ENCODE results near the gene NRARP. TPM values are rescaled to one million over a fixed set of nuclear protein-coding genes. Genes with fewer than 3 reads are reported as not detected.

Gene NRARP
- total and polyA plus RNA-seq, 2 experiments from 2014 or later: 4.0 to 55.1 TPM

DNA sequence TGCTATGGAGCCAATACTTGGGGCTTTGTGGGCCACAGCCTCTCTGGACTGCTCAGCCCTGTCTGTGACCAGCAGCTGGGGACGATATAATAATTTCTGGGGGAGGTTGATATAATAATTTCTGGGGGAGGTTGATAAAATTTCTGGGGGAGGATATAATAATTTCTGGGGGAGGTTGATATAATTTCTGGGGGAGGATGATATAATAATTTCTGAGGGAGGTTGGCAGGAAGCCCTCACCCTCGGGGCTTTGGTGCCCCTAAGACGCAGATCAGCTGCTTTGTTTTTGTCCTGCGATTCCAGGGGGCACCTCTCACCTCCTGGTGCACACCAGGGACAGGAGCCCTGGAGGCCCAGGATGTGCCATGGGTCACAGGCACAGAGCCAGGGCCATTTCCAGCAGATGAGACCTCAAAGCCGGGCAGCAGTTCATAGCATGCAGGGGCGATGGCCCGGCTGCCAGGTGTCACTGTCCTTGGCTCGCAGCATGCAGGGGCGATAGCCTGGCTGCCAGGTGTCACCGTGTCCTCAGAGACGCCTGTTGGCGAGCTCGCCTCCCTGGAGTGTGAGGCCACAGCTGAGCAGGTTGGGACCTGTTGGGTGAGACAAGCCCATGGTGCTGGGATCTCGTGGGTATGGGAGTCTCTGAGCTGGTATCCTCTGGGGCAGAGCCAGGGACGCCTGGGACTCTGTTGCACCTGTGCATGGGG lies 28.3 kb downstream of the NRARP start (continued):
- TF ChIP-seq, protein P1, sequence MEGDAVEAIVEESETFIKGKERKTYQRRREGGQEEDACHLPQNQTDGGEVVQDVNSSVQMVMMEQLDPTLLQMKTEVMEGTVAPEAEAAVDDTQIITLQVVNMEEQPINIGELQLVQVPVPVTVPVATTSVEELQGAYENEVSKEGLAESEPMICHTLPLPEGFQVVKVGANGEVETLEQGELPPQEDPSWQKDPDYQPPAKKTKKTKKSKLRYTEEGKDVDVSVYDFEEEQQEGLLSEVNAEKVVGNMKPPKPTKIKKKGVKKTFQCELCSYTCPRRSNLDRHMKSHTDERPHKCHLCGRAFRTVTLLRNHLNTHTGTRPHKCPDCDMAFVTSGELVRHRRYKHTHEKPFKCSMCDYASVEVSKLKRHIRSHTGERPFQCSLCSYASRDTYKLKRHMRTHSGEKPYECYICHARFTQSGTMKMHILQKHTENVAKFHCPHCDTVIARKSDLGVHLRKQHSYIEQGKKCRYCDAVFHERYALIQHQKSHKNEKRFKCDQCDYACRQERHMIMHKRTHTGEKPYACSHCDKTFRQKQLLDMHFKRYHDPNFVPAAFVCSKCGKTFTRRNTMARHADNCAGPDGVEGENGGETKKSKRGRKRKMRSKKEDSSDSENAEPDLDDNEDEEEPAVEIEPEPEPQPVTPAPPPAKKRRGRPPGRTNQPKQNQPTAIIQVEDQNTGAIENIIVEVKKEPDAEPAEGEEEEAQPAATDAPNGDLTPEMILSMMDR (conservative IDR thresholded peaks at IDR 0.05; ENCODE audit: low read depth in 2 of 2): no peak
- TF ChIP-seq NANOG (IDR thresholded peaks at IDR 0.05; ENCODE audit: borderline replicate concordance) (no peak), JUNB (IDR thresholded peaks at IDR 0.05; ENCODE audit: unreplicated experiment) (no peak), CREB1 (CRISPR knock-in tag; IDR thresholded peaks at IDR 0.05; ENCODE audit: low read depth) (no peak), EZH2 (IDR thresholded peaks at IDR 0.05; ENCODE audit: low read depth, unreplicated experiment) (no peak), STAT1 (IDR thresholded peaks at IDR 0.05; ENCODE audit: unreplicated experiment) (no peak), POLR2AphosphoS5 (IDR thresholded peaks at IDR 0.05; ENCODE audit: low read depth) (no peak)
- TF ChIP-seq, protein P2, sequence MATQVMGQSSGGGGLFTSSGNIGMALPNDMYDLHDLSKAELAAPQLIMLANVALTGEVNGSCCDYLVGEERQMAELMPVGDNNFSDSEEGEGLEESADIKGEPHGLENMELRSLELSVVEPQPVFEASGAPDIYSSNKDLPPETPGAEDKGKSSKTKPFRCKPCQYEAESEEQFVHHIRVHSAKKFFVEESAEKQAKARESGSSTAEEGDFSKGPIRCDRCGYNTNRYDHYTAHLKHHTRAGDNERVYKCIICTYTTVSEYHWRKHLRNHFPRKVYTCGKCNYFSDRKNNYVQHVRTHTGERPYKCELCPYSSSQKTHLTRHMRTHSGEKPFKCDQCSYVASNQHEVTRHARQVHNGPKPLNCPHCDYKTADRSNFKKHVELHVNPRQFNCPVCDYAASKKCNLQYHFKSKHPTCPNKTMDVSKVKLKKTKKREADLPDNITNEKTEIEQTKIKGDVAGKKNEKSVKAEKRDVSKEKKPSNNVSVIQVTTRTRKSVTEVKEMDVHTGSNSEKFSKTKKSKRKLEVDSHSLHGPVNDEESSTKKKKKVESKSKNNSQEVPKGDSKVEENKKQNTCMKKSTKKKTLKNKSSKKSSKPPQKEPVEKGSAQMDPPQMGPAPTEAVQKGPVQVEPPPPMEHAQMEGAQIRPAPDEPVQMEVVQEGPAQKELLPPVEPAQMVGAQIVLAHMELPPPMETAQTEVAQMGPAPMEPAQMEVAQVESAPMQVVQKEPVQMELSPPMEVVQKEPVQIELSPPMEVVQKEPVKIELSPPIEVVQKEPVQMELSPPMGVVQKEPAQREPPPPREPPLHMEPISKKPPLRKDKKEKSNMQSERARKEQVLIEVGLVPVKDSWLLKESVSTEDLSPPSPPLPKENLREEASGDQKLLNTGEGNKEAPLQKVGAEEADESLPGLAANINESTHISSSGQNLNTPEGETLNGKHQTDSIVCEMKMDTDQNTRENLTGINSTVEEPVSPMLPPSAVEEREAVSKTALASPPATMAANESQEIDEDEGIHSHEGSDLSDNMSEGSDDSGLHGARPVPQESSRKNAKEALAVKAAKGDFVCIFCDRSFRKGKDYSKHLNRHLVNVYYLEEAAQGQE (IDR thresholded peaks at IDR 0.05; ENCODE audit: unreplicated experiment): no peak

DNA sequence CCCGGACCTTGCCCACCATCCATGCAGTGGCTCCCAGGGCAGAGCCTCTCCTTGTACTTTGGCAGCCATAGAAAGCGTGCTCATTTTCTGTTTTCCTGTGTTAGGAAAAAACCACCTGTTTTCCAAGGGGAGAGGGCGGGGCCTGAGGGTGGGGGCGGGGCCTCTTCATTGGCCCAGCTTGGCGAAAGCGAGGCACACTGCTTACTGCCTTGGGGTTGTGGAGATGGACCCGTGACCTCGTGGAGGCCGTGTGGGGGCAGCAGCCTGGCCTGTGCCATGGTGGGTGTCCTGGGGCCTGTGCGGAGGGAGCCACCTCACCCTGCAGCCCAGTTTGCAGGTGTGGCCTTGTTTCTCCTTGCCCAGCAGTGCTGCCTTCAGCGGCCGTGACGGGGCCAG lies 29.0 kb downstream of the NRARP start:
- Mint-ChIP-seq H3K9me3 (no peaks in the 10 kb centered on the region; the same call in 2 of the 3 replicates), H3K4me3 (no peak overlapping the region), H3K4me1 (peaks cover 36% of the 10 kb centered on the region), H3K27me3 (ENCODE audit: insufficient read depth, low read depth, poor library complexity) (peaks cover 32% of the 10 kb centered on the region), H3K36me3 (ENCODE audit: low read depth) (peaks cover 25% of the 10 kb centered on the region), H3K27ac (peak overlapping the region; percentile 84; the same call in 1 of the 2 replicates)
- ATAC-seq: no peak
- Histone ChIP-seq H3K4me2 (no peak overlapping the region), H3K4me1 (ENCODE audit: insufficient read depth) (peaks cover 12% of the 10 kb centered on the region), H3F3A (replicated peaks; ENCODE audit: low read depth) (0 out of 2 replicates have a peak, but pooled peaks cover 2% of the 10 kb centered on the region), H3K36me3 (ENCODE audit: insufficient read depth) (peaks cover 6% of the 10 kb centered on the region; the same call in 1 of the 2 replicates), H3K27ac (ENCODE audit: low read depth) (peak overlapping the region; percentile 55; the same call in 1 of the 2 replicates), H3K9me2 (ENCODE audit: insufficient read depth) (no peaks in the 10 kb centered on the region), H2AFZ (no peak overlapping the region), H3K79me2 (replicated peaks; ENCODE audit: insufficient read depth) (no peaks in the 10 kb centered on the region), H4K20me1 (replicated peaks; ENCODE audit: insufficient read depth) (0 out of 2 replicates have a peak, but pooled peaks cover 5% of the 10 kb centered on the region), H3K27me3 (ENCODE audit: insufficient read depth) (no peaks in the 10 kb centered on the region), H3K4me3 (no peak overlapping the region)
- DNase-seq (ENCODE audit: low spot score): no peak
- TF ChIP-seq, protein P2 (IDR thresholded peaks at IDR 0.05; ENCODE audit: unreplicated experiment): no peak
- TF ChIP-seq, protein P3, sequence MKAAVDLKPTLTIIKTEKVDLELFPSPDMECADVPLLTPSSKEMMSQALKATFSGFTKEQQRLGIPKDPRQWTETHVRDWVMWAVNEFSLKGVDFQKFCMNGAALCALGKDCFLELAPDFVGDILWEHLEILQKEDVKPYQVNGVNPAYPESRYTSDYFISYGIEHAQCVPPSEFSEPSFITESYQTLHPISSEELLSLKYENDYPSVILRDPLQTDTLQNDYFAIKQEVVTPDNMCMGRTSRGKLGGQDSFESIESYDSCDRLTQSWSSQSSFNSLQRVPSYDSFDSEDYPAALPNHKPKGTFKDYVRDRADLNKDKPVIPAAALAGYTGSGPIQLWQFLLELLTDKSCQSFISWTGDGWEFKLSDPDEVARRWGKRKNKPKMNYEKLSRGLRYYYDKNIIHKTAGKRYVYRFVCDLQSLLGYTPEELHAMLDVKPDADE (IDR thresholded peaks at IDR 0.05): no peak
